Measurements from ENCODE around the gene IFNA6. TPM values are rescaled to one million over a fixed set of nuclear protein-coding genes. Genes with fewer than 3 reads are reported as not detected.

IFNA6 gene
- total RNA-seq, 1 donor from 2014 or later, result not detected

GRCh38 chr9:21331676-21332402, 18.8 kb downstream of the IFNA6 start:
- DNase-seq (ENCODE audit: low read depth, low spot score), result no peak

- no peak for DNase-seq (ENCODE audit: low read depth, low spot score)
Observed at GRCh38 chr9:21326526-21327139, 24.1 kb downstream of the IFNA6 start.

- DNase-seq (ENCODE audit: low read depth, low spot score), result no peak
Observed at GRCh38 chr9:21324047-21324446, 26.6 kb downstream of the IFNA6 start.

DNA sequence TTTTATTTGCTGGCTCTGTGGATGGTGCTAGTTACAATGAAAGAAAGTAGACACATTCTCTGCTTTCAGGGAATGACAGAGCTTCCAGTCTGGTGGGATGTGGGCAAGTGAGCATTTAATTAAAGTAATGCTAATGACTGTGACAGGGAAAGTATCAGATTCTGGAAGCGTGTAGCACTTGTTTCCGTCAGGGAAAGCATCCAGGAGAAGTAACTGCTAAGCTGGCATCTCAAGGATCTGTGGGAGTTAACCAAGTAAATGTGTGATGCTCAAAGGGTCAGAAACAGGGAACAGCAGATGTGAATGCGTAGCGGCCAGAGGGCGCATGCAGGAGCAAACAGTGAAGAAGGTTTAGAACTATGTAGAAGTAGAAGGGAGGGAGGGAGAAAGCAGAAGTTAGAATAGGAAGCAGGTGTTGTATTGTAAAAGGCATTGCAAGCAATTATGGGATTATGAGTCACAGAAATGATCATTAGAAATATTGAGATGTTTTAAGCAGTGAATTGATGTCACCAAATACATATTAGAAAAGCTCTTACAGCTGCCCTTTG, 27.7 kb downstream of the IFNA6 start:
- DNase-seq (ENCODE audit: low read depth, low spot score), result no peak

GRCh38 chr9:21320465-21320864, 30.2 kb downstream of the IFNA6 start:
- DNase-seq (ENCODE audit: low read depth, low spot score), result no peak

DNA sequence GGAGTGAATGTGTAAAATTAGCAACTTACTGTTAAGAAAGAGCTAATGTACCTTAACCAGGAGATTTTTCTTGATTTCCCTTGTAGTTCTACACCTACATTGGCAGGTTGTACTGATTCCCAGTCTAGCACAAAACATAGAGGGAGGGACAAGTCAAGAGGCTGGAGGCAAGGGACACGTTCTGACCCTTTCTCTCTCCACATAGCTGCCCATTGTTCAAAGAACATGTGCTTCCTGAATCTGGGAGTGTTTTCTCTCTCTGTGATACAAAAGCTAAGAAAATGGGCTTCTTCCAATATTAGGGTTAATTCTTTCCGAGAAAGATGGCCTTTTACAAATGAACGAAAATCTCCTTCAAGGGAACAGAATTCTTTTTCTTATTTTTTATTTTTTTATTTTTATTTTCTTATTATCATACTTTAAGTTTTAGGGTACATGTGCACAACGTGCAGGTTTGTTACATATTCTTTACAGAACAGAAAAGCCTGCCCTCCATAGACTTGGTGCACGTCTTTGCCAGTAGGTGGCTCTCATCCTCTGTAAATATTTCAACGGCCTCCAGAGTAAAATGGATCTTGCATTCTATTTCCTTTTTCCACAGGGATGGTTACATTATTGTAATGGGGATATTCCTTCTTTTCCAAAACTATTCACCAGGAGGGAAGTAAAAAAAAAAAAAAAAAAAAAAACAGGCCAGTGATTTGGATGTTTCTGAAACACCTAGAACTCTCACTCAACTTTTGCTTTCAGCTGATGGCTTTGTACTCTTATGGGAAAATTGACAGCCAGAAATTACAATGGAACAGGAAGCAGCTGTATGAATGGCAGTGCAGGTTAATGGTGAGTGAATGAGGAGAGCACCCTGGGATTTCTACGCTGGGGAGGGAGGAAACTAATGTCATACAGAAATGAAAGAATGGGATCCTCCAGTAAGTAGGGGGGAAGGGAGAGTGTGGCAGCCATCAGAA, 32.4 kb downstream of the IFNA6 start:
- peak; percentile 33 for DNase-seq (ENCODE audit: low read depth, low spot score)

- no peak for DNase-seq (ENCODE audit: low read depth, low spot score)
Observed at GRCh38 chr9:21316860-21317259, 33.8 kb downstream of the IFNA6 start.

DNA sequence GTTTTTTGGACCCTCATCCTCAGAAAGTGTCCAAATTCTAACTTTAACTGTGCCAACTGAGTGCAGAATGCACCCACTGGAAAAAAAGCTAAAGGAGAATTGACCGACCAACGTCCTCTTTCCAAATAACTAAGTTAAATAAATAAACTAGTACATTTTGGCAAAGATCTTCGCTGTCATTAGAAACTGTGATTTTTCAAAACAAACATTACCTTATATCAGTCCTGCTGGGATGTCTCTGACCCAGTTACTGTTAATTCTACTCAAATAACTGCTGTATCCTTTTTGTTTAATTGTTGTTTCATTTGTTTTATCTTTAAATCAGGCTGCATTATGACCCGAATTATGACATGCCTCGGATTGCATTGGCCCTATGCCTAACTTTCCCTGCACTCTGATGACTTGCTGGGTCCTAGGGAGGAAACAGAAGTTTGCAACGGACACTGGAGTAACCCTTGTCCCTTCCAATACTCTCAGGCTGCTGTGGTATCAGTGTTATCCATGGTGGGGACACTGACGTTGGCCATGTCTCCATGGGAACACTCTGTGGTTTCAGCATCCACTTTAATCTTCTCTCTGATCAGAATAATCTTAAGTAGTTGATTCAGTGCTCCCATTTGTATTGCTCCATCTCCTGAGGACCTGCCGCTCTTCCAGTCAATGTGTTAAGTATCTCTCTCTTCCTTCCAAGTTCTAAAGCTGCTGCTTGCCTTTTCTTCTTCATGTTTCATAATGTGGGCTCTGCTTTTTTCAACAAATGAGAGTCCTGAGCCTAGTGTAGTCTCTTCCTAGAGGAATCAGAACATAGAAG, 34.5 kb downstream of the IFNA6 start:
- DNase-seq (ENCODE audit: low read depth, low spot score), result no peak

DNA sequence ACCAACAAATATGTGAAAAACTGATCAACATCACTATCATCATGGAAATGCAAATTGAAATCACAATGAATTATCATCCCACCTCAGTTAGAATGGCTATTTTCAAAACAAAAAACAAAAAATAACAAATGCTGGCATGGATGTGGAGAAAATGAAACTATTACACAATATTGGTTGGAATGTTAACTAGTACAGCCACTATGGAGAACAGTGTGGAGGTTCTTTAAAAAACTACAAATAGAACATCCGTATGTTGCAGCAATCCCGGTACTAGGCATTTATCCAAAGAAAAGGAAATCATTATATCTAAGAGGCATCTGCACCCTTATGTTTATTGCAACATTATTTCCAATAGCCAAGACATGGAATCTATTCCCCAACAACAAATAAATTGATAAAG, 36.5 kb downstream of the IFNA6 start:
- DNase-seq (ENCODE audit: low read depth, low spot score), result no peak

GRCh38 chr9:21311889-21312288, 38.8 kb downstream of the IFNA6 start:
- DNase-seq (ENCODE audit: low read depth, low spot score), result no peak

DNA sequence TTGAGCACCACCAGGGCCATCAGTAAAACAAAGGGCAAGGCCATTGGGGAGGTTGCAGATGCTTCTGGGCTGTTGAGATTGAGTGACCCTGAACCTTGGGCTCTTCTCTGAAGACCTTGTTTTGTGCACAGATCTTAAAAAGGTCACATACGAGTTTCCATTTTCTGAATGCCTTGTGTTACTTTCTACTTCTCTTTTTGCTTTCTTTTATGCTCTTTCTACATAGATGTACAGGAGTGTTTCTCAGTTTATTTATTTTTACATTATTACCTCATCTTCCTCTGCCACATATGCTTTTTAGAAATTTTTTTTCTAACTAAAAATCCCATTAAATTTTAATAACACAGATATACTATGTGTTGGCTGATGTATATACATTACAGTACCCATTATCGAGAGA, 45.5 kb downstream of the IFNA6 start, which contains the start of gene IFNA5:
Gene IFNA5, minus strand, starts transcription at position 101 of the 400 bp plus-strand sequence. Its CDS starts 57 bp downstream, at position 44.
- DNase-seq (ENCODE audit: low read depth, low spot score), result no peak

Other genes with a start within 250 kb of the IFNA6 start
- not detected in 2 replicates for gene IFNW1, start 209.1 kb downstream of the IFNA6 start, total RNA-seq
- not detected in 2 replicates for gene IFNA21, start 184.2 kb downstream of the IFNA6 start, total RNA-seq
- not detected in 2 replicates for gene IFNA4, start 163.3 kb downstream of the IFNA6 start, total RNA-seq
- not detected in 2 replicates for gene IFNA7, start 148.7 kb downstream of the IFNA6 start, total RNA-seq
- not detected in 2 replicates for gene IFNA10, start 143.7 kb downstream of the IFNA6 start, total RNA-seq
- not detected in 2 replicates for gene IFNA16, start 133.6 kb downstream of the IFNA6 start, total RNA-seq
- gene IFNA17, start 122.7 kb downstream of the IFNA6 start, total RNA-seq, result not detected in 2 replicates
- not detected in 2 replicates for gene IFNA14, start 110.9 kb downstream of the IFNA6 start, total RNA-seq
- gene IFNA5, start 45.6 kb downstream of the IFNA6 start, total RNA-seq, result not detected in 2 replicates
- 33.4 and 35.1 TPM in 2 replicates for gene KLHL9, start 15.5 kb downstream of the IFNA6 start, total RNA-seq
- gene IFNA13, start 17.2 kb upstream of the IFNA6 start, total RNA-seq, result not detected in 2 replicates
- not detected in 2 replicates for gene IFNA2, start 34.5 kb upstream of the IFNA6 start, total RNA-seq
- gene IFNA8, start 58.2 kb upstream of the IFNA6 start, total RNA-seq, result not detected in 2 replicates
- not detected in 2 replicates for gene IFNA1, start 89.6 kb upstream of the IFNA6 start, total RNA-seq
- gene IFNE, start 131.4 kb upstream of the IFNA6 start, total RNA-seq, result 0.92 and 1.0 TPM in 2 replicates

All from pulmonary artery endothelial cell (primary cell).